GM18502 (cell line): ENCODE results near the gene BICC1.
"Not testable (repeated sequence)": the region's sequence is repeated elsewhere in the genome, so short reads cannot be mapped to it uniquely, and the experiment has no call there.

Experiments
- ATAC-seq: cut with Tn5 transposase; IDR thresholded peaks from one replicate; pipeline ENCODE4 v1.9.1; 2021; ENCODE audit warnings: mild to moderate bottlenecking; ENCODE audit not compliant: unreplicated experiment, poor library complexity

The BICC1 gene

DNA sequence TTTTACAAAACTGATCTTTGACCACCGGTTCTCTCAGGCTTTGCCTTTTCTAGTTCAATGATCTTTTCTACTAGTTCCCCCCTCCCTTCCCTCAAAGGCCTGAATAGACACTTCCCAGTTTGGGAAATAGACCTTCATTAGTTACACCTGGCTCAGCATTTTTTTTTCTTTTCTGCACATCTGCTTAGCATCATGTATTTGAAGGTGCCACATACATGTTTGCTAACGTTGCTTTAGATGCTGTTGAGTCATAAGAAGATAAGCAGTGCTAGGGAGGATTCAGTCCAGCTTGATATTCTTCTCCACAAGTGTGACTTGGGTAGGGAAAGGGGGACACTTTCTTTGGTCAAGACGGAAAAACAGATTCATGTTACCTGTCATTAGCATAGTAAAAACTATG is 78.3 kb downstream of the BICC1 start:
- no peak for ATAC-seq

DNA sequence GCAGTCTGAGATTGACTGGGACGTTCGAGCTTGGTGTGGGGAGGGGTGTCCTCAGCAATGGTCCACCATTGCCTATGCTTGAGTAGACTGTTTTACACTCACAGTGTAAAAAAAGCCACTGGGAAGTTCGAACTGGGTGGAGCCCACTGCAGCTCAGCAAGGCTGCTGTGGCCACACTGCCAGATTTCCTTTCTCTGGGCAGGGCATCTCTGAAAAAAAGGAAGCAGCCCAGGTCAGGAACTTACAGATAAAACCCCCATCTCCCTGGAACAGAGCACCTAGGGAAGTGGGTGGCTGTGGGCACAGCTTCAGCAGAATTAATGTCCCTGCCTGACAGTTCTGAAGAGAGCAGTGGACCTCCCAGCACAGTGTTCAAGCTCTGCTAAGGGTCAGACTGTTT is 80.3 kb downstream of the BICC1 start:
- no peak for ATAC-seq

DNA sequence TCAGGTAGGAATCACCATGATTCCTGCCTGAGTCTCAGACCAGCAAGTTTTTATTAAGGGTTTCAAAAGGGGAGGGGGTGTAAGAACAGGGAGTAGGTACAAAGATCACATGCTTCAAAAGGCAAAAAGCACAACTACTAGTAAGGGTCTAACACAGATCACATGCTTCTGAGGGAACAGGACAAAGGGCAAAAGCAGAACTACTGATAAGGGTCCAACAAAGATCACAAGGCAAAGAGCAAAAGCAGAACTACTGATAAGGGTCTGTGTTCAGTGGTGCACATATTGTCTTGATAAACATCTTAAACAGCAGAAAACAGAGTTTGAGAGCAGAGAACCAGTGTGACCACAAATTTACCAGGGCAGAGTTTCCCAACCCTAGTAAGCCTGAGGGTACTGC is 84.5 kb downstream of the BICC1 start:
- not testable (repeated sequence) for ATAC-seq

DNA sequence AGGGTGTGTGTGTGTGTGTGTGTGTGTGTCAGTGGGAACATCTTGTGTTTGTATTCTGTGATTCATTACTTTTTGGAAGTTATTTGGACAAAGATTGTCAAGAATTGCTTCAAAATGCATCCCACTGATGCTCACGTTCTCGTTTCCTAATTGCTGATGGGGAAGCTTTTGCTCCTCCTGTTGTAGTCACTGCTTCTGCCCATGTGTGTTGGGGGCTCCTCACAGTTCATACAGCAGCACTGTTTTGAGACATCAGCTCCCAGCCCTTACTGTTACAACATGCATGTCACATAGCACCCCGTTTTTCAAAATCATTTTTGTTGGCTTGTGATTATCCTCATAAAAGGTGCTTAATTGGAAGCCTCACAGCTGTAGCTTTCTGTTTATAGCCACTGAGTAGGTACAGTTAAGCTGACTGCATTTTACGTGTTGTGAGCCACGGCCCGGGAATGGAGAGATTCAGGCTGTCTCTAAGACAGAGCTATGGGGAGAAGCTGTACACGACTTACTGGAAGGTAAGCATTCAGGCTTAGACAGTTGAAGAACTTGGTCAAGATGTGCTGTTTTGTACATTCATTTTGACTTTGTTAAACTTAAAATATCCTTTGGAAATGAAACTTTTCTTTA is 87.4 kb downstream of the BICC1 start:
- no peak for ATAC-seq

DNA sequence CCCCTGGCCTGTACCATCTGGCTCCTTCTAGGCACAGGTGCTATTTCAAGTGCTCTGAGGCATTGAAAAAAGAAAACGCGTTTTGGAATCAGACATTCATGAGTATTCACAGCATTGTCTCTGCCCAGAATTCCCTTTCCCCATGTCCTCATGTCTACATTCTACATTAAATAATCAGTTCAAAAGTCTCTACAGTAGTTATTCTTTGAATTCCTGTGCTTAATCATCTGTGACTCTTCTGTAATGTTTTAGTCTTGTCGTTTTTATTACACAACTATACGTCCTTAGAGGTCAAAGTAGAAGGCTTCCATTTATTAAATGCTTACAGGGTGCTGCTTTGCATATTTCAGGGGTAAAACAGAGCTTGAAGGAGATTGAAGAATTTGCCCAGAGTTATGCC is 95.7 kb downstream of the BICC1 start:
- ATAC-seq = no peak

DNA sequence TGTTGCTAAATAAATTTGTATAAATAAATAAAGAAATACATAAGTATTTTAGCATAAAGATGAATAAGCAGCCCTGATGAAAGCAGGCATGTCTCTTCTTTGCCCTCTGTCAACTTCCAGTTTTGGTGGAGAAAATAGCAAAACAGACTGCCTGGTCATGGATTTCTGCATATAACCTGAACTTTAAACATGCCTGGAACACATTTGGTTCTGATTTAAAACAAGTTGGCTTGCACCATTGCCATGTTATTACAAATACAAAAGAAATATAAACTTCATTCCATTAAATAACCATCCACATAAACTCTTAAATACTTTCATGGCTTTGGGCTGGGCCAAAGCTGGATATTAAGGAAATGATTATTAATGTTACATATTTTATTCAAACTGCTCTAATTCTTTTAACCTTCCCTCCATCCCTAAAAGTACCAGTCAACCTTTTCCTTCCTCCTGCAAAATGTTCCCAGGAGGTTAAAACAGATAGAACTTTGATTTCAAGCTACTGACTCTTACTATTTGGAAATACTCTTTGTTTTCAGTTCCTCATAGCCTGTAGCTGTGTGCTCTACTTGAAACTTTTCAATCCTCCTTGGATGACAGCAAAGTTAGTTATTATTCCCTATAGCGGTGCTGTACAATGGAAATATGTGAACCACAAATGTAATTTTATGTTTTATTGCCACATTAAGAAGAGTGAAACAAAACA is 96.3 kb downstream of the BICC1 start:
- ATAC-seq = no peak

DNA sequence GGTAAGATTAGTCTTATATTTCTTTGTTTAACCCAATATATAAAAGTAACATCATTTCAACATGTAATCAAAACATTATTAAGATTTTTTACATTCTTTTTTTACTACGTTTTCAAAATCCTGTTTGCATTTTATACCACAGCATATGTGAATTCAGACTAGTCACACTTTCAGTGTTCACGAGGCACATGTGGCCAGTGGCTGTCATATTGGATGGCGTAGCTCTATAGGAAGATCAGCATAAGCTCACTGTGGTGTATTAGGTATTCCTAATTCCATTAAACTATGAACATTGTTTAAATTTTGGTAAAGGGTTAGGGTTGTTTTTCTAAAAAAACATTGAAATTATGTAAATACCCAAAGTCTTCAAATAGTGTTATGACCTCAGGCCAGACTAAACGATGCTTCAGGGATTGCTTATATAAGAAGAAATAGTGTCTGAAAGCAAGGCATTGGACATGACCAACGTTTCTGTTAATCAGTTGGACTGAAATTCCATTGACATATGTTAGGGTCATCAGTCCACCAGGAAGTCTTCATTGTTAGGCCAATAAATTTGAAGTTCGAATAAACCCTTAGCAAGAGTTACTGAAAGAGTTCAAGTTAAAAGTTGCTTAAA is 97.0 kb downstream of the BICC1 start:
- no peak for ATAC-seq

DNA sequence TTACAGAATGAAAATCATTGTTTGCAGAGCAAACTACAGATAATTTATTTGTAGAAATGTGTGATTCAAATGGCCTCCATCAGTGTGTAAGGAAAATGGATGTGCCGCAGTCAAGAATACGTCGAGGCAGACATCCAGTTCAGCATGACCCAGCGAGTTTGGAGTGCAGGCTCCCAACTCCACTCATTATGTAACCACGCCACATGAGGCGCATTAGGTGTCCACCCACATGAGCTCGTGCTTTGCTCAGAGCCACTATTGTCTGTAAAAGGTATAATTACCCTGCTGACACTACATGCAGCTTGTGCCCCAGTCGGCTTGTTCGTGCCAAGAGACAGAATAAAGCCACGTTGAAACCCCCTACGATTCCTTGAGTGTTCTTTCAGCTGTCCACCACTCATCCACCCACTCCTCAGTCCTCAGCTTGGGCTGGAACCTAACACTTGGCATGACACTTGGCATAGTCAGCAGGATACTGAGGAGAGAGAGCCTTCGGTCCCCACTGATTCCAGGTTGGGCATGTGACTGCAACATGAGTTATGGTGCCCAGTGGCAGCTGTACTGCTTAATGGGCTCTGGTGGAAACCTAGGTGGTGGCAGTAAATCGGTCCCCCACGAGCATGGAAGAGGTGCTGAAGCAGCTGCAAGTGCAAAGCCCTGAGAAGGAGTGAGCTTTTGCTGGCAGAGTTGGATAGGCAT is 102.7 kb downstream of the BICC1 start:
- ATAC-seq = no peak

DNA sequence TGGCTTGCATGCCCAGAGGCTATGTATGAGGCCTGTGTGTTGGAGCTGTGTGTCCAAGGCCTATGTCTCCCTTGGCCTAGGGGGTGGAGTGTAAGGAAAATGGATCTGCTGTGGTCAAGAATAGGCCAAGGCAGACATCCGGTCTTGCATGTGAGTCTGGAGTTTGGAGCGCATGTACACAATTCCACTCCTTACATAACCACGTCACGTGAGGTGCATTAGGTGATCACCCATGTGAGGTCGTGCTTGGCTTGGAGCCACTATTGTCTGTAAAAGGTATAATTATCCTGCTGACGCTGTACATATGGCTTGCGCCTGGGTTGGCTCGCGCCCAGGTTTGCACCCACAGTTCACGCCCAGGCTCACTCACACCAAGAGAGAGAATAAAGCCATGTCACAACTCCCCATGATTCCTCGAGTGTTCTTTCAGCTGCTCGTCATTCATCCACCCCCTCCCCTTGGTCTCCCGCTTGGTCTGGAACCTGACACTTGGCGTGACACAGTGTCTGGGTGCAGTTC is 105.5 kb downstream of the BICC1 start:
- no peak for ATAC-seq

DNA sequence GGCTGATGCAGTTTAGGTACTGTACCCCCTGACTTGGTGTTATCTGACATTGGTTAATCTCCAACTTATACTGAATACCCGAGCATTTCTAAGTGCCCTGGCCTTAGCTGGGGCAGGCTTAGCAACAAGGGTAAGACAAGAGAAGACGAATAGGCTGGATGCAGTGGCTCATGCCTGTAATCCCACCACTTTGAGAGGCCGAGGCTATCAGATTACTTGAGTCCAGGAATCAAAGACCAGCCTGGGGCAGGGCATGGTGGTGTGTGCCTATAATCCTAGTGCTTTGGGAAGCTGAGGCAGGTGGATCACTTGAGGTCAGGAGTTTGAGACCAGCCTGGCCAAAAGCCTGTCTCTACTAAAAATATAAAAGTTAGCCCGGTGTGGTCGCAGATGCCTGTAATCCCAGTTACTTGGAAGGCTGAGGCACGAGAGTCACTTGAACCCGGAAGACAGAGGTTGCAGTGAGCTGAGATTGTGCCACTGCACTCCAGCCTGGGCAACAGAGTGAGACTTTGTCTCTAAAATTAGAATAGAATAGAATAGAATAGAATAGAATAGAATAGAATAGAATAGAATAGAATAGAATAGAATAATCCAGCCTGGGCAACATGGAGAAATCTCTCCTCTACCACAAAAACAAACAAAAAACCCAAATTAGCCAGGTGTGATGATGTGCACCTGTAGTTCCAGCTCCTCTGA is 108.9 kb downstream of the BICC1 start:
- ATAC-seq = no peak

DNA sequence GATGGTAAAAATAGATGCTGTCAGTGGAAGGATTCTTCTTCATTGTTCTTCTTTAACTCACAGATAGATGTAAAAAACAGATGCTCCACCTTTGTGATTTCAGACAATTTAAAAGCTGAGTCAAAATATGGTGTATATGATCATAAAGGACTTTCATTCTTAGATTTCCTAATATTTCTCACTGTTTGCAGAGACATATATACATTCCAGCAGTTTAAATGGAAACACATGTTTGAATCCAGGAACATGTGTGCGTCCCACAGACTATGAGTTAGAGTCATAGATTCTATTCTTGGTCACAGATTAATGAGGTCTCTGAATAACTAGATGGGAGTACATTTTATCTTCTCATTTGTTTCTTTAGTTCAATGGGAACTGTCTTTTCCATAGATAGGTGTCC is 109.6 kb downstream of the BICC1 start:
- ATAC-seq = no peak

DNA sequence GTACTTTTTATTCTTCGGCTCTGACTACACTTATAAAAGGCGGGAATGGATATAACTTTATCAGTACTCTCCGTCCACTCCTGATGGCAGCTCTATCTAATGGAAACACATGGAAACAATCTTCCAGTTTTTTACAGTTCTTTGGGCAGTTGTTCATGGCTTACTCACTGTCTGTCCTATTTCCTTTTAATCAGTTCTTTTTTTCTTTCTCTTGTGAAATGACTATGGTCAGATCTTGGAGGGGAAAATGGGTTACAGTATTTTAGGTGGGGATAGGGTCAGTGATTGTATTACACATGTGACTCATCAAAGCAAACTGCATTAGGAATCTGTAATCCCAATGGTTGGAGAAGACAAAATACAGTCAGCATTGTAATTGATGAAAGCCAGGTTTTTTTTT is 112.4 kb downstream of the BICC1 start:
- ATAC-seq = no peak

DNA sequence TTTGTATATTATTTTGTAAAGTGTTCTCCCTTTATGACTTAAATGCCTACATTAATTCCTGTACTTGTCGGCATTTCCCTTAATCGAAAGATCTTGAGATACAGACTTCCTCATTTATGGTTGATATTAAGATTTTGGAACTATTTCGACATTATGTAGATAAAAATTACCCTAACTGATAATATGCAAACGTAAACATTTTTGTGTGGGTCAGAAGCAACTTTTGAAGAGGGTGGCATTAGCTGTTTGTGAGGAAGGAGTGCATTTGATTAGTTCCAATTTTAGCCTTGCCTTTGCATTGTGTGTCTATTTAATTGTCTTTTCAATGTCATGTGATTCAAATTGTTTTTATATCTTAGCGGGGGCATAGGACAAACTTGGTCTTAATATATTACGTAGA is 114.7 kb downstream of the BICC1 start:
- no peak for ATAC-seq

DNA sequence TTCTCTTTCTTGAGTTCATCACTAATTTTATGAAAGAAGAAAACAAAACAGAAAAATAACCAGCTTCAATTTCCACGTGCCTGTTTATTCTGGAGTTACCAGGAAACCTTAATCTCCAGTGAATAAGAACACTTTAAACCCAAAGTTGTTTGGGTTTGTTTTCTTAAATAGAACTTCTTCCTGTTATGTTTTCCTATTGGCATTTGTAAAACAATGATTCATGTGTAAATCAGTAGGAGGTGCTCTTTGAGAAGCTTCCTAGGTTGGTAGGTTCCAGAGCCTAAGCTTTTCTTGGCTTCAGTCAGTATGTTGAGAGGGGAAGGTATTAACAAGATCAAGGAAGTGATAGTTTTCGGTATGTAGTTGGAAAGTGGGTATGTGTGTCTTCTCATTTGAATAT is 119.0 kb downstream of the BICC1 start:
- ATAC-seq = no peak

DNA sequence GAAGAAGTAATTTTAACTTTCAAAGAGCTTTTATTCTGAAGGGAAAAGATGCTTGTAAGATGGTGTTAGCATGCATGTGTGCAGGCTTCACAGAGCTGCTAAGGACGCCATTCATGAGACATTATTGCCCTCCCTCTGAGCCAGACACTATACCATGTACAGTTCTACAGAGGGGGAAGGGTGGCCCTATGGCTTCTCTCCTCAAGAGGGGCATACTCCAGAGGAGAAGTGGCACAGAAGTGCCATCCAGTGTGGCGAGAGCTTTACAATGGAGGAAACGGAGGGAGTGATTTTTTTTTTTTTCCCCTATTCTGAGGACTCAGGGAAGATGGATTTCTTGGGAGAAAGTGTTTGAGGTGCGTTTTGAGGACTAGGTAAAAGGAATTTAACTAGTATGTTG is 119.5 kb downstream of the BICC1 start:
- no peak for ATAC-seq

DNA sequence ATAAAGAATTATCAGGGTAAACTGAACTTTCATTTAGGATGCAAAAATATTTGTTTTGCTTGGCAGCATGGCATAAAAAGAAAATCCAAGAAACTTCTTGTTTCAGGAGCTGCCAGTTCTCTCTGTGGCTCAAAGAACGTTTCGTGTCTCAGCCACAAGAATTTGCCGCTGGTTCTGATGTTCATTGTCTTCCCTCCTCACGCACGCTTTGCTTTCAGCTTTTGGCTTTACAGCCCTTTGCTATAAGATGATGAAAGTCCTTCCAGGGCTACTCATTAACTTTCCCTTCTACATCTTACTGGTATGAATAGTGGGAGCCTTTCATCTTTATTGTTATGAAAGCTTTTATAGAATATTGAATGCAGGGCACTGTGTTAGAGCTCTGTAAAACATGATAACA is 124.7 kb downstream of the BICC1 start:
- ATAC-seq = no peak

DNA sequence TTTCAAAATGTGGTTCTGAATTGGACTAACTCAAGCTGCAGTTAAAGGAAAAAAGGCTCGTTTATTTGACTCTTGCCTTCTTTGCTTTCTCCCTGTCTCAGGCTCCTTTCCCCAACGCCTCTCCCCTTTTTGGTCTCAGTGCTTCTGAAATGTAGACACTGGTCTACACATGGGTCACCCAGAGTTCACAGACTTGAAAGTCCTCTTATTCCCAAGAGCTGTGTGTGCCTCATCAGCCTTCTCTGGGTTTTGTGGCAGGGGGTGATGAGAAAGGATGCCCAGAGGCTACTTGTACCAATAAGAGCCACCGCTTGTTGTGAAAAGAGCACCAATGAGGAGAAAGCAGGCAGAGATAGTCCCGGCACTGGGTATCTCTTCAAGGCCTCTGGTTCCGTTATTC is 125.7 kb downstream of the BICC1 start:
- no peak for ATAC-seq

DNA sequence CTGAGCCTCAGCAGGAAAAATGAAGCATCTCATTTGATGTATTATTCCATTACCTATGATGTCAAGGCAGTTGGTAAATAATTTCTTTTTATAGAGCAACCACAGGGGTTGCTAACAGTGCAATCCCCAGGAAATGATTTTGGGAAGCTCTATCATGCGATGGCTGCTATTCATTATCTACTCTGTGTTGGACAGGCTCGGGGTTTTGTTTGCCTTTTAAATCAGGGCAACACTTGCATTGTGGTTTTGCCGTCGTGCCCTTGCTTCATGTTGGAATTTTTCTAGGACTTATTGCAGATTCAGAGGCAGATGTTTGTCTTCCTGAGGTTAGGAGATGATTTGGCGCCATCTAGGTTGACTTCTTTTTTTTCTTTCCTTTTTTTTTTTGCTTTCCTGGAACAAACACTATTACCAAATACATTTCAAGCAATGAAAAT is 128.4 kb downstream of the BICC1 start:
- ATAC-seq = no peak

DNA sequence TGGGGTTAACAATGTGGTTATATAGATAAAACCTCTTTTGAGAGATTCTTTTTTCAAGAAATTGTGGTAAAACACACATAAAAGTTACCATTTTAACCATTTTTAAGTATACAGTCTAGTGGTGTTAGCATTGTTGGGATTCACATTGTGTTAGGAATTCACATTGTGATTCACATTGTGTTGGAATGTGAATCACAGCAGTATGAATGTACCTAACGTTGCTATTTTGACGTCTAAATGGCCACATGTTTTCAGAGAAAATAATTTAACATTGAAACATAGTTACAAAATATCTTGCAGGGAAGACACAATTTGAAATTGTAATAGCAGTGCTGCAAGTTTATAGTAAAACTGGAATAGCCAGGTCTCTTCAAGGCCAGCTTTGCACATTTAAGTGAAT is 129.0 kb downstream of the BICC1 start:
- no peak for ATAC-seq

DNA sequence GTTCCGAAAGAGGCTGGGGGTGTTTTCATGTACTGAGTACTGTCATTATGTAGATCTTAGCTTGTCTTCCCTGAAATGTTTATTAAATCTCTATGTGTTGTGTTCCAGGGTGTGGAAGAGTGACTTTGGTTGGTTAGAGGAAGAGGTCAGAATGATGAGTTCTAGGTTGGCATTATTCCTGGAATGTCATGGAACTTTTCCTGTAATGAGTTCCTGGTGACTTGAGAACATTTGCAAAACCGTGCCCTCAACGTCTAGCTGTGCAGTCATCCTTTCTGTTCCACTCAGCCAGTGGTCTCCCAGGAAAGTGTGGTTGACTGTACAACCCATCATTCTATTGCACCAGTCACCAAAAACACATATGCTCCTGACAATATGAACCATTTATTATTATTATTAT is 129.6 kb downstream of the BICC1 start:
- no peak for ATAC-seq
